Heart left ventricle (tissue), 16 donors: Measurements from ENCODE around the gene VSIG10. TPM values are rescaled to one million over a fixed set of nuclear protein-coding genes. Genes with fewer than 3 reads are reported as not detected.

ENCODE experiments used
- ATAC-seq, 4 donors: fragments of 200-7000 bp; cut with Tn5 transposase; one replicate each; pipeline ENCODE4 v1.9.1; 2020 to 2022; ENCODE audit warnings: moderate library complexity in 4 of 4, mild to moderate bottlenecking in 3 of 4, moderate number of reproducible peaks in 1 of 4
- DNase-seq, 5 donors: peaks; one replicate each; pipeline ENCODE4 v3.0.0-alpha.2; 2020
- H3K27ac ChIP-seq, 12 donors: fragments of 200-600 bp; sonication (generic) in 4 of 12; one replicate each; pipeline versions ENCODE4 v1.5.0 to v1.8.0; 2016 to 2022; ENCODE audit warnings: mild to moderate bottlenecking in 2 of 12
- H3K27me3 ChIP-seq, 9 donors: fragments of 200-600 bp; sonication (generic) in 2 of 9; one replicate each; pipeline versions ENCODE4 v1.5.1 to v1.8.0; 2016 to 2022; ENCODE audit warnings: mild to moderate bottlenecking in 3 of 9
- H3K36me3 ChIP-seq, 9 donors: fragments of 200-600 bp; sonication (generic) in 2 of 9; one replicate each; pipeline versions ENCODE4 v1.5.0 to v1.8.0; 2018 to 2022; ENCODE audit warnings: mild to moderate bottlenecking in 2 of 9
- H3K4me1 ChIP-seq, 12 donors: fragments of 200-600 bp; sonication (generic) in 4 of 12; one replicate each; pipeline versions ENCODE4 v1.5.0 to v1.8.0; 2016 to 2022; ENCODE audit warnings: mild to moderate bottlenecking in 3 of 12
- H3K4me3 ChIP-seq, 12 donors: fragments of 200-600 bp; sonication (generic) in 4 of 12; one replicate each; pipeline versions ENCODE4 v1.5.0 to v1.8.0; 2017 to 2022; ENCODE audit warnings: mild to moderate bottlenecking in 9 of 12, moderate library complexity in 4 of 12
- H3K9me3 ChIP-seq, 12 donors: fragments of 200-600 bp; sonication (generic) in 4 of 12; one replicate each; pipeline versions ENCODE4 v1.5.0 to v1.8.0; 2016 to 2022; ENCODE audit warnings: mild to moderate bottlenecking in 1 of 12
- CTCF ChIP-seq, 12 donors: fragments of 200-600 bp; sonication (generic) in 4 of 12; IDR thresholded peaks; one replicate each; pipeline versions ENCODE4 v1.5.0 to v1.8.0; 2018 to 2022; ENCODE audit warnings: antibody characterized with exemption in 12 of 12, mild to moderate bottlenecking in 5 of 12
- POLR2A ChIP-seq, 2 donors: fragments of 450-650 bp; IDR thresholded peaks; one replicate each; pipeline ENCODE4 v1.6.1; 2017; ENCODE audit warnings: antibody characterized with exemption in 2 of 2, mild to moderate bottlenecking in 2 of 2, moderate library complexity in 2 of 2
- WGBS, 4 donors: extraction: QIAGEN DNeasy Blood & Tissue Kit in 2 of 4; methylation state at CpG; one replicate each; pipeline versions ENCODE4 v1.1.5 to v1.1.7; 2013 to 2018; 5-methylcytosine and 5-hydroxymethylcytosine counted together
- intact Hi-C, 10 donors: fragments of 100-400 bp; cut with DNase I; formaldehyde crosslinking; loops; one replicate each; pipeline versions ENCODE4 v1.11.1 to v1.14.2; 2022
- polyA plus RNA-seq, 2 donors: library from polyadenylated mRNA; stranded (reverse); fragments of 200-250 nt; gene quantifications; one replicate each; pipeline ENCODE4 v1.2.3, GENCODE V29; 2013
- total RNA-seq, 9 donors: library from RNA; depleted of rRNA in 2 of 9; stranded (reverse); fragments of >200 nt in 2 of 9; fragmentation: NEBNext Ultra II Directional in 3 of 9; extraction: Animal tissue kit (Norgen Biotek cat#: 25700) in 3 of 9; gene quantifications; one replicate each; pipeline versions ENCODE4 v1.1.0 to v1.2.4, GENCODE V29; 2016 to 2023
- donor health status: ischemic (EF 13 %, LVEDD 7.1; RV severe dilation, severe dysfunction).
- donor health status: healthy with polysubstance abuse.
- donor health status: DM: no; HTN: yes; CAD: no.
- donor health status: DM: no; HTN: no; CAD: no.
- donor health status: ischemic (EF 25% LVEDD 6.9; RV normal size, moderate dysfunction).
- donor health status: ischemic (EF 25% LVEDD 5.7; RV mildly dilated, moderate dysfunction).
- donor health status: healthy.
- donor health status: DM: yes; HTN: yes; CAD: no.
- donor health status: ischemic (EF 35%, LVEDD 5.7; RV mildly dilated, moderate dysfunction).
- donor health status: nonischemic (EF 11% LVEDD 7.7; RV severe dilation, severe dysfunction).
- donor health status: DM: yes; HTN: yes; CAD: no.
- donor health status: PGD.
- donor health status: ischemic (EF 29% LVEDD 5.4; RV normal size, mild dysfunction).
- donor health status: nonischemic (EF 23%, LVEDD 6.1; RV moderate dilation, normal function).

The VSIG10 gene
- total and polyA plus RNA-seq, 11 donors, result 6.3 to 17.7 (median 10.7) TPM

GRCh38 chr12:118046430-118046829 is 57.4 kb downstream of the VSIG10 start:
- no peak overlapping the region for H3K4me3 ChIP-seq
- peak overlapping the region in 2 of 12 donors; percentile 5 to 17 for H3K27ac ChIP-seq
- H3K27me3 ChIP-seq, result no peaks in the 10 kb centered on the region
- H3K9me3 ChIP-seq, result no peaks in the 10 kb centered on the region
- peaks cover 0 to 15% (median 2%) of the 10 kb centered on the region in 12 donors for H3K4me1 ChIP-seq
- peak; percentile 48 to 62 (median 54) for ATAC-seq
- 68 to 75% (median 71%) methylated on average over 4 of the region's 4 CpGs for WGBS, 4 donors
- peaks cover 0 to 99% (median 83%) of the 10 kb centered on the region in 9 donors for H3K36me3 ChIP-seq
- TF ChIP-seq CTCF (IDR thresholded peaks at IDR 0.05) (no peak), POLR2A (IDR thresholded peaks at IDR 0.05) (no peak)
- intact Hi-C loops, result no loop called here
- no peak for DNase-seq

- H3K4me3 ChIP-seq, result no peak overlapping the region
- H3K36me3 ChIP-seq, result peaks cover 0 to 100% (median 85%) of the 10 kb centered on the region in 9 donors
- WGBS, 4 donors, result 95 to 98% (median 96%) methylated on average over 8 of the region's 8 CpGs
- no peak overlapping the region for H3K27ac ChIP-seq
- H3K4me1 ChIP-seq, result peaks cover 0 to 14% (median 0%) of the 10 kb centered on the region in 12 donors
- ATAC-seq, result no peak
- intact Hi-C loops, result no loop called here
- H3K27me3 ChIP-seq, result no peaks in the 10 kb centered on the region
- no peaks in the 10 kb centered on the region for H3K9me3 ChIP-seq
- no peak for TF ChIP-seq POLR2A (IDR thresholded peaks at IDR 0.05)
- TF ChIP-seq CTCF (IDR thresholded peaks at IDR 0.05), result no peak
- DNase-seq, result no peak
Measured at GRCh38 chr12:118044577-118044976, 59.2 kb downstream of the VSIG10 start.

GRCh38 chr12:118044075-118044474 is 59.7 kb downstream of the VSIG10 start:
- H3K36me3 ChIP-seq, result peaks cover 0 to 100% (median 85%) of the 10 kb centered on the region in 9 donors
- H3K27ac ChIP-seq, result no peak overlapping the region
- H3K4me1 ChIP-seq, result peaks cover 0 to 14% (median 0%) of the 10 kb centered on the region in 12 donors
- 72 to 77% (median 74%) methylated on average over 2 of the region's 2 CpGs for WGBS, 4 donors
- intact Hi-C loops, result no loop called here
- no peaks in the 10 kb centered on the region for H3K9me3 ChIP-seq
- H3K4me3 ChIP-seq, result no peak overlapping the region
- TF ChIP-seq CTCF (IDR thresholded peaks at IDR 0.05), result no peak
- TF ChIP-seq POLR2A (IDR thresholded peaks at IDR 0.05), result no peak
- DNase-seq (no peak), ATAC-seq (no peak)
- no peaks in the 10 kb centered on the region for H3K27me3 ChIP-seq

GRCh38 chr12:118042091-118042490 is 61.7 kb downstream of the VSIG10 start:
- DNase-seq, result no peak
- Histone ChIP-seq H3K27ac (no peak overlapping the region), H3K36me3 (peaks cover 0 to 100% (median 86%) of the 10 kb centered on the region in 9 donors), H3K27me3 (no peaks in the 10 kb centered on the region), H3K4me1 (peaks cover 0 to 14% (median 0%) of the 10 kb centered on the region in 12 donors), H3K4me3 (no peak overlapping the region), H3K9me3 (no peaks in the 10 kb centered on the region)
- no peak for ATAC-seq
- WGBS, 4 donors, result 95 to 100% (median 97%) methylated on average over 4 of the region's 4 CpGs
- intact Hi-C loops, result no loop called here
- TF ChIP-seq POLR2A (IDR thresholded peaks at IDR 0.05) (no peak), CTCF (IDR thresholded peaks at IDR 0.05) (no peak)
